NOMO-1 treated with DMSO at 0.1 percent for 48 hours (cell line): ENCODE results near the gene NHERF2.

Source experiments
- DNase-seq: peaks from one replicate; lab custom pipeline; 2025; ENCODE audit not compliant: unreplicated experiment; lab: John Stamatoyannopoulos, UW

The NHERF2 gene

GRCh38 chr16:2026461-2027023 is at the start of gene NHERF2:
Gene NHERF2, plus strand, starts transcription at chr16:2026902. Its CDS starts 104 bp downstream, at chr16:2027006.
- no peak for DNase-seq

DNA sequence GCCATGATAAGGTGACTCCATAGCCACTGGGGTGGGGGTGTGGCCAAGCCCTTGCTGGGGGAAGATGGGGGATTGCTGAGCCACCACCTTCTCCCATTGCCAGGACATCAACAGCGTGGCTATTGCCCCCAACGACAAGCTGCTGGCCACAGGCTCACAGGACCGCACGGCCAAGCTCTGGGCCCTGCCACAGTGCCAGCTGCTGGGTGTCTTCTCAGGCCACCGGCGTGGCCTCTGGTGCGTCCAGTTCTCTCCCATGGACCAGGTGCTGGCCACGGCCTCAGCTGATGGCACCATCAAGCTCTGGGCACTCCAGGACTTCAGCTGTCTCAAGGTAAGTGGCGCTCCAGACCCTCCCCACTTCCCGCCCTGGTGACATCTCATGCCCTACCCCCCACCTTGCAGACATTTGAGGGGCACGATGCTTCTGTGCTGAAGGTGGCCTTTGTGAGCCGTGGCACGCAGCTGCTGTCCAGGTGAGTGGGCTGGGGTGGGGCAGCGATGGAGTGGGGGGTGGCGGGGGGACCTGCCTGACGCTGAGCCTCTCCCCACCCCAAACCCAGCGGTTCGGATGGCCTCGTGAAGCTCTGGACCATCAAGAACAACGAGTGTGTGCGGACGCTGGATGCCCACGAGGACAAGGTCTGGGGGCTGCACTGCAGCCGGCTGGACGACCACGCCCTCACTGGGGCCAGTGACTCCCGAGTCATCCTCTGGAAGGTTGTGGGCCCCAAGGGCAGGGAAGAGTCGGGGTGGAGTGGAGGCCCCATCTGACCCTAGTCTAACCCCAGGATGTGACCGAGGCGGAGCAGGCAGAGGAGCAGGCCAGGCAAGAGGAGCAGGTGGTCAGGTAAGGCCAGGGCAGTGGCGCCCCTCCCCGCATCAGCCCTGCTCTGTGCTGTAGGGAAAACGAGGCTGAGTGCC is 49.5 kb upstream of the NHERF2 start:
- DNase-seq, result no peak

DNA sequence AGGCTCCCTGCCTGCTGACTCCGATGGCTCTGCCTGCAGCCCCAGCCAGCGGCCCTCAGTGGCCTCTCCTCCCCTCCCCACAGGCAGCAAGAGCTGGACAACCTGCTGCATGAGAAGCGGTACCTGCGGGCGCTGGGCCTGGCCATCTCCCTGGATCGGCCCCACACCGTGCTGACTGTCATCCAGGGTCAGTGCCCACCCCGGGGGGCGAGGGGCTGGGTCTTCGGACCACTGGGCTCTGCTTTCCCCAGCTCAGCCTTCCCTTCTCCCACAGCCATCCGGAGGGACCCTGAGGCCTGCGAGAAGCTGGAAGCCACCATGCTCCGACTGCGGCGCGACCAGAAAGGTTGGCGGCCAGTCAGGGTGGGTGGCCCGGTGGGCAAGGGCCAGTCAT is 48.8 kb upstream of the NHERF2 start:
- no peak for DNase-seq

DNA sequence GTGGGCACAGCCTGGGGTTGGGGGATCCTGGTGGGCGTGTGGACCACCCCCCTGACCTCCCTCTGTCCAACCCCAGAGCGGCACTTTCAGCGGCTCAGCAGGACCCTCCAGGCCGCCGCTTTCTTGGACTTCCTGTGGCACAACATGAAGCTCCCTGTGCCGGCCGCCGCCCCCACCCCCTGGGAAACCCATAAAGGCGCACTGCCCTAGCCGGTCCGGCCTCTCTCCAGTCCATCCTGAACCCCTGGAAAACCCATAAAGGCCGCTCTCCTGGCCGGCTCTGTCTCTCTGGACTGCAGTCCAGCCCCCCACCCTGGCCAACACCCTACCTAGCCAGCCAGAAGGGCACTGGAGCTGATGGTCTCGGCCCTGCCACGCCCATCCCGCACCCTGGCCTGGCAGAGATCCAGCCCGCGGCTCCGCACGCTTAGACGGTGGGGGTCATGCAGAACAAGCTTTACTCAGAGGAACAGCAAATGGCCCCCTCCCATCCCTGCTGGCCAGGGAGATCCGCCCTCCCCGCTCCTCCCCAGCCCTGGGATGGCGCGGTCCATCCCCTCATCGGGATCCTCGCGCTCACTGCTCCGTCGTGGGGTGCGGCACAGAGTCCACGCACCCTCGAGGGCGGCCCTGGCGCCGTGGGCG is 48.1 kb upstream of the NHERF2 start:
- no peak for DNase-seq

- no peak for DNase-seq
These were observed 47.3 kb upstream of the NHERF2 start for GRCh38 chr16:1979271-1980029.

DNA sequence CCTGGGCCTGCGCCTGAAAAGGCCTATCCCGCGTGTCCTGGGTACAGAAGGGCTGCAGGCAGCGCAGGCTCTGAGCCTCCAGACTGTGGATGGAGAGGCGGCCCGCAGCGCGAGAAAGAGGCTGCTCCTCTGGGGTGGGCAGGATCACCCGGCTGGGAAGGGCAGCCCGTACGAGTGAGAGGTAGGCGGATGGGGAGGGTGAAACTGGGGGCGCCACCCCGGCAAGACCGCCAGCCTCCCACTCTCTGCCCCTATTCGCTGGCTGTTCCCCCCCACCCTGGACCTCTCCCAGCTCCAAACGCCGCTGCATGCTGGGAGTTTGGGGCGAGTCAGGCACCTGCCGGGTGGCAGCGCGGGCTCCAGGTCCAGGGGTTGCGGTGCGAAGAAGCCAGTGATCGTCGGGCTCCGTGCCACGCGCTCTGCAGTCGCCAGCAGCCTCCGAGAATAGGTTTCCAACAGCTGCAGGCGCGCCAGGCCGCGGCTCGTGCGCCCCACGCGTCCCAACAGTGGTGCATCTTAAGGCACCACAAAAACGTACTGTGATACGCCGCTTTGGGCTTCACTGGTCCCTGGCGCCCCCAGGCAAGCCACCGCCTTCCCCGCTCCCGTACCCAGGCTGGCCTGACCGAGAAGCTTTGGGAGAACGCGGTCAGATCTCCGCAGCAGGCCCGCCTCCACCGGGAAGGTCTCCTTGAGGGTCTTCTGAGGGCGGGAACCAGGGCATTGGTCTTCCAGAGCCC is 46.5 kb upstream of the NHERF2 start:
- DNase-seq, result no peak

- DNase-seq, result no peak
These were observed 46.0 kb upstream of the NHERF2 start for GRCh38 chr16:1980770-1981087.

GRCh38 chr16:1981398-1981836 is 45.3 kb upstream of the NHERF2 start, which contains the start of gene NOXO1:
Gene NOXO1, minus strand, starts transcription at chr16:1981469. Its CDS starts 290 bp downstream, at chr16:1981179.
- no peak for DNase-seq

DNA sequence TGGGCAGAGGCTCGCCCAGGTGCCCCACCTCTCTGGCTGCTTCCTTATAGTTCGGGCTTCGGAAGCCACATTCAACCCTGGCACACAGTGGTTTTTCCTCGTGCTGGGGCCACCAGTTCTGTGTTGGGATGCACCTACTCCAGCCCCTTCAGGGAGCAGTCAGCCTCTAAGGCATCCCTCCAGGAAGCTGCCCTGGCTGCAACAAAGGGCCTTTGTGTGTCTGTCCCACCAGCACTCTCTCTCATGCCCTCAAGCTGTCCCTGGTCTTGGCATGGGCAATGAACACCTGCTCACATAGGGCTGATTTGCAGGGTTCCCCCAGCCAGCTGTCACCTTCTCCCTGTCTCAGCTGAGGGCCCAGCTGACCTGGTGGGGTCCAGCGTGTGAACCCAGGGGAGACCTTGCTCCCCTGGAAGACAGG is 44.7 kb upstream of the NHERF2 start:
- DNase-seq, result no peak

DNA sequence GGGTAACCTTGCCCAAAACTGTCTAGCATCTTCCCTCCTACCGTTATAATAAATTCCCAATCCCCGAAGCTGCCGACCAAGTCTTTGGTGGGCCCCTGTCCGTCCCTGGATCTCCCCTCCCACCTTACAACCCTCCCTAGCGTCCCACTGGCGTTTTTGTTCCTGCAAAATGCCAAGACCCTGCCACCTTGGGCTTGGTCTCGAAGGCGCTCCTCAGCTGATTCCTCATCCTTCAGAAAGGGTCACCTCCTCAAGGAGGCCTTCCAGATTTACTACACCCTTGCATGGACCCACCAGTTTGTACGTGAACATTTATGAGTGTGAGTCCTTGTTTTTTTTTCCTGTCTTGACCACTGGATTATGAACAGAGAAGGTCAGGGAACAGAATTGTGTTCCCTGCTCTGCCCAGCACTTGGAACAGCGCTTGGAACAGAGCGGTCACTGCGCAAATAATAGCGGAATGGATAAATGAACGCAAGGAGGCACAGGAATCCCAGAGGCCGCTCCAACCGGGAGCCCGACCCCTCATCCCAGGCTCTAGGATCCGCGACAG is 43.6 kb upstream of the NHERF2 start:
- no peak for DNase-seq

DNA sequence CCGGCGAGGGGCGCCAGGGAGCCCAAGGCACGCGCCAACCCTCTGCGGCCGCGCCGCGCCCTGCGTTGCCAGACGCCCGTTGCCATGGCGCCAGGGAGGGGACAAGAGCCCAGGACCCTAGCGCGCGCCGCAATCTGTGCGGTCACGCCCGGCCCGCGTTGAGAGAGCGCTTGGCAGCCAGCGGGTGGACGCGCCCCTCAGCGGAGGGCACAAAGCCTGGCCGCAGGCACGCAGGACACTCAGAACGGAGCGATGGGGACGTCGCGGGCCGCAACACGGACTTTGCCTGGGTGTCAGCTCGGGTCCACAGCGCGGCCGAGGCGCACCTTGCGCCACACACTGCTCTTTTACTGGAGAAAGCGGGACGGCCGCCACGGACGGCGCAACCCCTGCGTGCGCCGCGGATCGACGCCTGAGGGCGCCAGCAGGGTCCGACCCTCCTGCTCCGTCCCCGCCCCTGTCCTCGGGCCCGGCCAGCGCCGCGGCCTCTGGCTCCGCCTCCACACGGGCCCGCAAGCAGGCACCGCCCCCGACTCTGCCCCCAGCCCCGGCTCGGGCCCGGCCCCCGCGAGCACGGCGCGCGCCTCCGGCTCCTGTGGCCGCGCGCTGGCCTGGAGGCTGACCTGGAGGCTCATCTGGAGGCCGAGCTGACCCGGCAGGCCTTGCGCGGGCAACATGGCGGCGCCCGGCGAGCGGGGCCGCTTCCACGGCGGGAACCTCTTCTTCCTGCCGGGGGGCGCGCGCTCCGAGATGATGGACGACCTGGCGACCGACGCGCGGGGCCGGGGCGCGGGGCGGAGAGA is 43.0 kb upstream of the NHERF2 start, which contains the start of gene GFER:
TSS of gene GFER (plus strand) at position 650 of the 803 bp plus-strand sequence. CDS start at position 676, 26 bp downstream.
- DNase-seq, result peak; percentile 86

DNA sequence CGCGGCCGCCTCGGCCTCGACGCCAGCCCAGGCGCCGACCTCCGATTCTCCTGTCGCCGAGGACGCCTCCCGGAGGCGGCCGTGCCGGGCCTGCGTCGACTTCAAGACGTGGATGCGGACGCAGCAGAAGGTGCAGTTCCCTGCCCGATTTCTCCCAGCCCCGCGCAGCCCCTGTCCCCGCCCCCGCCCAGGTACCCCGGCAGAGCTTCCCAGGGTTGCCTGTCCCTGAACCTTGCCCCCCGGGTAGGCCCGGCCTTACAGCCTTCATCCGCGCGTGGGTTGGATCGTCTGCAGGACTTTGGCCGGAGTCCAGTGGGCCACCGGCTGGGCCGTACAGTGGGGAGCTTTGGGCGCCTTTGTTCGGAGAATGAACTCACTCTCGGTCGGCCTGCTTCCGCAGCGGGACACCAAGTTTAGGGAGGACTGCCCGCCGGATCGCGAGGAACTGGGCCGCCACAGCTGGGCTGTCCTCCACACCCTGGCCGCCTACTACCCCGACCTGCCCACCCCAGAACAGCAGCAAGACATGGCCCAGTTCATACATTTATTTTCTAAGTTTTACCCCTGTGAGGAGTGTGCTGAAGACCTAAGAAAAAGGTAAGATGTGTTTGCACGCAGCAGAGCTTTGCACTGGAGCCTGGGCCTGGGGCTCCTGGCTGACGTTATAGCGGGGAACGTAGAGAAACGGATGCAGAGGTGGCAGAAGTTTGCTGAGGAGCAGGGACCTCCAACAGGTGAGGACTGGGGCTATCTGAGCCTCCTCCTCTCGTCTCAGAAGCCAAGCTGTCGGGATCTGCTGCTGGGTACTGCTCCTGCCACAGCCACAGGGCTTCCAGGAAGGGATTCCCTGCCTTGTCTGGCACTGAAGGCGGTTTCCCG is 42.1 kb upstream of the NHERF2 start:
- no peak for DNase-seq

DNA sequence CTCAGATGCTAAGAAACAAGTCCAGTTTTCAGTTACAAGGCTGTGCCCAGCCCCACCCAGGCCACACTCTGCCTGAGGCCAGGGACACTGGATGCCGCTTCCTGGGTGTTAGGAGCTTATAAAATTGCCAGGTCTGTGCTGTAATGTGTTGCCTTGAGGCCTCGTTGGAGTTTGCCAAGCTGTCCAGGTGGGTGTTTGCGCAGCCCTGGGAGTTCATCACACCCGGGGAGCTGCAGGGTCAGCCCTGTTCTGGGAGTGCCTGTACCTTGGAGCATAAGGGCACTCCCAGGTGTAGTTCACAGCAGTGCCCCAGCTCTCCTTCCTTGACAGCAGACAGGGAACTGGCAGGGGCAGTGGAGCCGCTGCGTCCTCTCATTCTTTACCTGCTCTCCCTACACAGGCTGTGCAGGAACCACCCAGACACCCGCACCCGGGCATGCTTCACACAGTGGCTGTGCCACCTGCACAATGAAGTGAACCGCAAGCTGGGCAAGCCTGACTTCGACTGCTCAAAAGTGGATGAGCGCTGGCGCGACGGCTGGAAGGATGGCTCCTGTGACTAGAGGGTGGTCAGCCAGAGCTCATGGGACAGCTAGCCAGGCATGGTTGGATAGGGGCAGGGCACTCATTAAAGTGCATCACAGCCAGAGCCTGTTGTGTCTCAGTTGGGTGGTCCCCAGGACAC is 41.1 kb upstream of the NHERF2 start:
- no peak for DNase-seq

DNA sequence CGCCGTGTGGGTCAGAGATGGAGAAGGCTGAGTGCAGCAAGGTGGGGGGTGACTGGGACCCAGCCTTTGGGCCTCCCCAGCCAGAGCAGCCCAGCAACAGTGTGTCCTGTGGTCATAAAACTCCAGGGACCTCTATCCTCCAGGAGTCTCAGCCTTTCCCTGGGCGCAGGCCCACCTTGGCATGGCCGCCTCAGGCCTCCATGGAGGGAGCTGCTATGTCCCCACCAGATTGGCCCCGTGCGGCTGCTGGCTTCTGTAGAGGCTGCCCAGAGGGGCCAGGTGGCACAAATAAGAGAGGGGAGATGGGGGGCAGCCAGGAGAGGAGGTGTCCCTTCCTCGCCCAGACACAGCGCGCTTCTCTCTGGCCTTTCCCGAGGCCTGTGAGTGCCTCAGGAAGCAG is 39.5 kb upstream of the NHERF2 start:
- DNase-seq, result no peak

DNA sequence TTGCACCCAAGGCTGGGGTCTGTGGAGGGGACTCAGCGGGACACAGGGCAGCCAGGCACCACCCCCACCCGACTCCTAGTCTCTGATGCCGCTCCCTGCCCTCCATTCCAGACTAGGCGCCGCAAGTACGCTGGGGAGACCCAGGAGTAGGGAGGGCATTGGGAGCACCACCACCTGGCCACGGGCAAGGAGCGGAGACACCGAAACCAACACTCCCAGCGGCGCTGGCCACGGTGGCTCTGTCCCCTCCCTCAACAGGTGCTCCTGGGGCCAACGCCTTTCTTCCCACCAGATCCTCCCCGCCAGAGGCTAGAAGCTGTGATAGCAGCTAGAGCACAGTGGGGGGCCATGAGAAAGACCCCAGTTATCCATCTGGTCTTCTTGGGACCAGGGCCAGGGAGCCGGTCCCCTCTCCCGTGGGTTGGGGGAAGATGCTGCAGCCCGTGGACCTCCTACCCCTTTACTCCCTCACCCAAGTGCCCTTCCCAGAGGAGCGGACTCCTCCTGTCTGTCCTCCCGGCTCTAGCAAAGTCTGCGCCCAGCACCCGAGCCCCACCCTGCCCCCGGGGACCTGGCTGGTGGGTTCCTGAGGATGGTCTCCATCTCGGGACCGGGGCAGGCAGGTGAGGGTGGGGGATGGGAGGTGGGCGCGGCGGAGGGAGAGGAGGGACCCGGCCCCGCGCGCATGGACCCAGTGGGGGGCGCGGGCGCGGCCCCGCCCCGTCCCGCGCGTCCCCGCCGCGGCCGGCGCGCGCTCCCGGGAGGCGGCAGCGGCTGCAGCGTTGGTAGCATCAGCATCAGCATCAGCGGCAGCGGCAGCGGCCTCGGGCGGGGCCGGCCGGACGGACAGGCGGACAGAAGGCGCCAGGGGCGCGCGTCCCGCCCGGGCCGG is 37.2 kb upstream of the NHERF2 start, which contains the start of gene SYNGR3:
TSS of gene SYNGR3 (plus strand) at position 762 of the 892 bp plus-strand sequence. CDS start 133 bp downstream, outside the sequence.
- DNase-seq, result no peak

GRCh38 chr16:1990101-1990350 is 36.7 kb upstream of the NHERF2 start:
- DNase-seq, result no peak
